GM21737 (cell line): Measurements from ENCODE around the gene SPATA16.
"Not testable (repeated sequence)": the region's sequence is repeated elsewhere in the genome, so short reads cannot be mapped to it uniquely, and the experiment has no call there.

Source experiments
- ATAC-seq: cut with Tn5 transposase; IDR thresholded peaks from one replicate; pipeline ENCODE4 v1.9.1; 2021; ENCODE audit warnings: mild to moderate bottlenecking, moderate library complexity; ENCODE audit not compliant: unreplicated experiment

The SPATA16 gene, protein sequence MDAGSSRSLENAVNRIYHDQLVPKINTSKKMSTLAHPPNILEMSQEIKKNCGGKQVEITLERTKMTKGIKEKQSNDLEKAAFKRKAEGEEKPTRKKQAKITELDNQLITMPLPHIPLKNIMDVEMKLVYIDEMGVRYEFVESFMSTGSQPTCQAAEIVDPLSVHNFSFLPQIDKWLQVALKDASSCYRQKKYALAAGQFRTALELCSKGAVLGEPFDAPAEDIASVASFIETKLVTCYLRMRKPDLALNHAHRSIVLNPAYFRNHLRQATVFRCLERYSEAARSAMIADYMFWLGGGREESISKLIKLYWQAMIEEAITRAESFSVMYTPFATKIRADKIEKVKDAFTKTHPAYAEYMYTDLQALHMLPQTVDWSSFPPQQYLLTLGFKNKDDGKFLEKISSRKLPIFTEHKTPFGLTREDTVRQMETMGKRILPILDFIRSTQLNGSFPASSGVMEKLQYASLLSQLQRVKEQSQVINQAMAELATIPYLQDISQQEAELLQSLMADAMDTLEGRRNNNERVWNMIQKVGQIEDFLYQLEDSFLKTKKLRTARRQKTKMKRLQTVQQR

DNA sequence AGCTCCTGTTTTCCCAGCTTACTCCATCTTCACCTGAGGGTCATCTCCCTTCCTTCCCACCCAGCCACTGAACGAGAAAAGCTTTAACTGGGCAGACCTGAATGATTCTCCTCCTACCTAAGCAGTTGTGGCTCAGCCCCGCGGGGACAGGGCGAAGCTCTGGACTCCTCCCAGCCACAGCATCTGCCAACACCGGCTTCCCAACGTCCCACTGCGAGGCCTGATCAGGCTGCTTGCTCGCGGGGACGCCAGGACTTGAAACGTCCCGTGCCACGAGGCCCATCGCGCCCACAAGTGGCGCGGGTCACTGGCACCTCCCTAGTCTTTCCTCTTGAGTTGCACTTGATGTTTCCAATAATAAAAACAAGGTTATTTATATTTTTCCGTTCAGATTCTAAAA is at the start of gene SPATA16:
Gene SPATA16 (minus strand): TSS at position 250 of the 400 bp plus-strand sequence. CDS start 23,504 bp downstream, outside the sequence.
- no peak for ATAC-seq

- ATAC-seq: not testable (repeated sequence)
These were observed 42.0 kb upstream of the SPATA16 start for GRCh38 chr3:173183022-173183421.

DNA sequence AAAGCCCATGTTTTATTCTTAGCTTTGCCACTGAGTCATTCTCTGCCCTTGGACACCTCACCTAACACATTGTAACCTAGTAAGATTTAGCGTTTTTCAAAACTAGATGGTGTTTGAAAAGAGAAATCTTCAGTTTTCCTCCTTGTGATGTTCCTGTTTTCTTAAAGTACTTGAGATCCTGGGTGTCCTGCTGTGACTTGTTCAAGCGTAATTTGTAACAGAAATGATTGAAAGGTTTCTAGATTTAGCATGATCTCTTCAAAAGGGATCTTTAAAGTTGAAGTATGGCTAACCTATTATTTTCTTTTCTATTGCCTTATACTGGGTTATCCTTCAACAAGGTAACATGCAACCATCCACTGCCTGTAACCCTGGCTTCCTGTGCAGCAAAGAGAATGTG is 32.6 kb upstream of the SPATA16 start:
- no peak for ATAC-seq

GRCh38 chr3:173159139-173159538 is 18.1 kb upstream of the SPATA16 start:
- ATAC-seq: not testable (repeated sequence)

- not testable (repeated sequence) for ATAC-seq
These were observed 15.5 kb upstream of the SPATA16 start for GRCh38 chr3:173156533-173156932.

GRCh38 chr3:173153631-173154030 is 12.6 kb upstream of the SPATA16 start:
- ATAC-seq: no peak

- ATAC-seq: no peak
These were observed 1.6 kb downstream of the SPATA16 start for GRCh38 chr3:173139420-173139819.

DNA sequence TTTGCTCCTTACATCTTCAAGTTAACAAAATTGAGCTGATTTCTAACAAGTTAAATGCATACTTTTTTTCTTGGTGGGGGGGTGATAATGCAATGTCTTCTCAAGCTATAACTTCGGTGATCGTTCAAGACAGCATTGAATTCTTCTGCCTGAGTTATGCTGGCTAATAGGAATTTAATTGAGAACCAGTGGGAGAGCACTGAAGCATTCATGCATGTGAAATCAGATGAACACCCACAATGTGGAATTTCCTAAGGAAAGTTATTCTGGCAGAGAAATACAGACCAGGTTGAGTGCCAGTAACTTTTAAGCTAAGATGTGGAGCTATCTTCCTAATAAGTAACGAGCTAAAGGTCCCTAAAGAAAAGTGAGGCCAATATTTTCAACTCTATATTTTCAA is 3.0 kb downstream of the SPATA16 start:
- ATAC-seq: no peak

DNA sequence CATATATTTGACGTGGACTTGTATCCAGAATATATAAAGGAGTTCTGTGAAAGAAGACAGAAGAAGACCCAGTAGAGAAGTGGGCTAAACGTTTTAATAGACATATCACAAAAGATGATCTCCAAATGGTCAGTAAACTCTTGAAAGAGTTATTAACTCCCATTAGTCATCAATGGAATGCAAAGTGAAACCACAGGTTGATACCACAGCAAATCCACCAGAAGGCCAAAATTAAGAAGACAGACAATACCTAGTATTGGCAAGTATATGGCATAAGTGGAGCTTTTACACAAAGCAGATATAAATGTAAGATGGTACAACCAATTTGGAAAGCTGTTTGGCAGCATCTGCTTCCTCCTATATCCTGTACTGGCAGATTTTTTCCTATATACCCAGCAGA is 6.0 kb downstream of the SPATA16 start:
- ATAC-seq: no peak

GRCh38 chr3:173128633-173129032 is 12.4 kb downstream of the SPATA16 start:
- ATAC-seq: no peak

DNA sequence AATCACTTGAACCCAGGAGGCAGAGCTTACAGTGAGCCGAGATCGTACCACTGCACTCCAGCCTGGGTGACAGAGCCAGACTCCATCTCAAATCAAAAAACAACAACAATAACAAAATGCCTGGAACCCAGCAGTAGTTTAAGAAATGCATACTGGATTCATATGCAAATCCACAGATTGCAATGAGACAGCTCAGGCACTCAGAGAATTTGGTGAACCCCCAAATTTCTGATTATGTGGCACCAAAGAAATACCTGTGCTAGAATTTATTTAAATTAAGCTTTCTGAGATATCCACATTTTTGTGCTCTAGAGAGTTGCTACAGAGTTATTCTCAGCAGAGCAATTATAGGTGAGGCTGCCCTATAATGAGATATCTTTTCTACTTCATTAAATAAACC is 29.7 kb downstream of the SPATA16 start:
- no peak for ATAC-seq

GRCh38 chr3:173109143-173109542 is 31.9 kb downstream of the SPATA16 start:
- no peak for ATAC-seq

DNA sequence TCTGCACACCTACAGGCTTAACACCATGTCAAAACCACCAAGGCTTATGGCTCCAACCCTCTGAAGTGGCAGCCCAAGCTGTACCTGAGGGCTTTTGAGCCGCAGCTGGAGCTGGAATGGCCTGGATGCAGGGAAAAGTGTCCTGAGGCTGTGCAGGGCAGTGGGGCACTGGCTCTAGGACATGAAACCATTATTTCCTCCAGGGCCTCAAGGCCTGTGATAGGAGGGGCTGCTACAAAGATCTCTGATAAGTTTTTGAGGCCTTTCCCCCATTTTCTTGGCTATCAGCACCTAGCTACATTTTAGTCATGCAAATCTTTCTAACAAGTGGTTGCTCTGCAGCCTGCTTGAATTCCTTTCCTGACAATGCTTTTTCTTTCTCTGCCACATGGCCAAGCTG is 37.6 kb downstream of the SPATA16 start:
- ATAC-seq: no peak

GRCh38 chr3:173098959-173099358 is 42.1 kb downstream of the SPATA16 start:
- no peak for ATAC-seq

- no peak for ATAC-seq
These were observed 43.8 kb downstream of the SPATA16 start for GRCh38 chr3:173096994-173097785.

DNA sequence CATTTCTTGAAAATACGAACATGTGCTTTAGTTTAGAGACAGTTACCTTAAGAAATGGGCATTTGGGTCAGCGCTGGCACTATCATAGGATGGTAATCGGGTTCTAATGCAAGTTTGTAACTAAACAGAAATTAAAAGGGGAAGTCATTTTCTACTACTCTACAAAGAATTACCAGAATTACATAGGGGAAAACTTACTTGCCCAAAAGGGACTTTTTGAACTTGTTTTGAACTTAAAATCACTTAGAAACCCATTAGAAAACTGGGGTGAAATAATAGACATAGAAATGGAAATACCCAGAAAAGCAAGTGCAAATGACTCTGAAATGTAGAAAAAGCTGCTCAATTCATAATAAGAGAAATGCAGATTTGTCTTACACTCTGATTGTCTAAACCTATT is 44.9 kb downstream of the SPATA16 start:
- ATAC-seq: no peak

- no peak for ATAC-seq
These were observed 49.0 kb downstream of the SPATA16 start for GRCh38 chr3:173092038-173092437.

DNA sequence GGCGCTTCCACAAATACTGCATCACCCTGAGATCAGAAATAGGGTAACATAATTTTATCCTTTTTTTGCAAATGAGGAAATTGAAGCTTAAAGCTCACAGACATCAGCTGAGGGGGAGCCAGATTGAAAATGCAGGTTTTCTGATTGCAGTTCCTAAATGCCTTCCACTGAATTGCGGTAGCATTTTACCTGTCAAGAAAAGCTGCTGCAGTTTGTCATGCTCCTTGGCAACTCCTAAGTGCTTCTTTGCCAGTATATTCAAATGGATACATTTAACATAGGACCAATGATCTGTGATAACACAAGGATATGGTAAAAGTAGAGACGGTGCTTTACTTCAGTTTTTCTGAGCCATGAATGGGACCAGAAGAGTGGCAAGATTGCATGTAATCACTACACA is 50.5 kb downstream of the SPATA16 start:
- ATAC-seq: no peak

GRCh38 chr3:173089283-173089682 is 51.8 kb downstream of the SPATA16 start:
- no peak for ATAC-seq

DNA sequence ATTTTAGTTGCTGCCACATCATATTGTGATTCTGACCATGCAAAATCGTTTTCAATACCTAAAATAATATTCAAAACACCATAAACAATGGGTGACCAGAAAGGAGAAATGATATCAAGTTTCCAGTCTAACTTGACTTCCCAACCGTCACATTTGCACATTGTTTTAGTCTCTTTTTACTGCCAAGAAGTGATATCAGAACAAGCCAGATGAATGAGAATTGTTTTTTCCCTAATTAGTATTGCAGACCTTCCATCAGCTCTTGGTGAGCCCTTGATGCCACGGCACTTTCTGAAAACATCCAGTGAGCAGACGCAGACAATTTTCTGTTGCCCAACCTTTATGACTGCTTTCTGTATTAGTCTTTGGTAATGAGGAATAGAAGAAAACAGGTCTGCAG is 62.5 kb downstream of the SPATA16 start:
- no peak for ATAC-seq
